HG02981 (cell line): ENCODE data around the gene CLASP1.

Experiments used
- ATAC-seq: cut with Tn5 transposase; IDR thresholded peaks from one replicate; pipeline ENCODE4 v1.9.1; 2021; ENCODE audit warnings: mild to moderate bottlenecking, moderate library complexity; ENCODE audit not compliant: unreplicated experiment

Gene CLASP1

GRCh38 chr2:121510857-121511256, 138.4 kb downstream of the CLASP1 start:
- ATAC-seq, result no peak

GRCh38 chr2:121506621-121507020, 142.6 kb downstream of the CLASP1 start:
- ATAC-seq, result no peak

- ATAC-seq, result no peak
Measured at GRCh38 chr2:121505986-121506586, 143.2 kb downstream of the CLASP1 start.

- no peak for ATAC-seq
Measured at GRCh38 chr2:121505005-121505404, 144.3 kb downstream of the CLASP1 start.

GRCh38 chr2:121504316-121504715, 144.9 kb downstream of the CLASP1 start:
- ATAC-seq, result no peak

- ATAC-seq, result no peak
Measured at GRCh38 chr2:121502781-121503180, 146.5 kb downstream of the CLASP1 start.

- no peak for ATAC-seq
Measured at GRCh38 chr2:121502246-121502645, 147.0 kb downstream of the CLASP1 start.

GRCh38 chr2:121501554-121501953, 147.7 kb downstream of the CLASP1 start:
- no peak for ATAC-seq

- ATAC-seq, result no peak
Measured at GRCh38 chr2:121501031-121501430, 148.2 kb downstream of the CLASP1 start.

GRCh38 chr2:121498731-121499130, 150.5 kb downstream of the CLASP1 start:
- no peak for ATAC-seq

GRCh38 chr2:121492409-121492808, 156.9 kb downstream of the CLASP1 start:
- no peak for ATAC-seq

GRCh38 chr2:121491518-121491917, 157.7 kb downstream of the CLASP1 start:
- ATAC-seq, result no peak

GRCh38 chr2:121490584-121491133, 158.6 kb downstream of the CLASP1 start:
- no peak for ATAC-seq

- ATAC-seq, result no peak
Measured at GRCh38 chr2:121489911-121490583, 159.2 kb downstream of the CLASP1 start.

GRCh38 chr2:121489284-121489683, 160.0 kb downstream of the CLASP1 start:
- peak; percentile 54 for ATAC-seq

- no peak for ATAC-seq
Measured at GRCh38 chr2:121486191-121486790, 163.0 kb downstream of the CLASP1 start.

GRCh38 chr2:121485039-121485438, 164.2 kb downstream of the CLASP1 start:
- no peak for ATAC-seq

- ATAC-seq, result no peak
Measured at GRCh38 chr2:121483846-121484245, 165.4 kb downstream of the CLASP1 start.

GRCh38 chr2:121483021-121483420, 166.2 kb downstream of the CLASP1 start:
- no peak for ATAC-seq

GRCh38 chr2:121480826-121481225, 168.4 kb downstream of the CLASP1 start:
- ATAC-seq, result no peak

- ATAC-seq, result no peak
Measured at GRCh38 chr2:121479882-121480522, 169.3 kb downstream of the CLASP1 start.
